CD4-positive, alpha-beta T cell treated with Interleukin-6 at 100 ng/mL for 8 hours (primary cell): ENCODE results near the gene ERC2.
A peak's percentile ranks its signal among the peaks of the same experiment; 100 is the strongest.
"Not testable (repeated sequence)": the region's sequence is repeated elsewhere in the genome, so short reads cannot be mapped to it uniquely, and the experiment has no call there.

ENCODE experiments used
- DNase-seq: peaks from one replicate; pipeline ENCODE4 v3.0.0-alpha.2; 2020; ENCODE audit warnings: mixed read lengths, low spot score

ERC2 gene

GRCh38 chr3:56468184-56469106 is at the start of gene ERC2:
ERC2 (minus strand) TSS chr3:56468467.
- no peak for DNase-seq

- no peak for DNase-seq
These were observed 34.5 kb upstream of the ERC2 start for GRCh38 chr3:56502738-56503137.

GRCh38 chr3:56496376-56496775 is 28.1 kb upstream of the ERC2 start:
- DNase-seq: not testable (repeated sequence)

GRCh38 chr3:56494679-56495322 is 26.5 kb upstream of the ERC2 start:
- peak; percentile 75 for DNase-seq

- DNase-seq: no peak
These were observed 23.3 kb upstream of the ERC2 start for GRCh38 chr3:56491566-56491965.

GRCh38 chr3:56488812-56489600 is 20.7 kb upstream of the ERC2 start:
- no peak for DNase-seq

- DNase-seq: no peak
These were observed 16.3 kb upstream of the ERC2 start for GRCh38 chr3:56484525-56485032.

- DNase-seq: no peak
These were observed 15.9 kb upstream of the ERC2 start for GRCh38 chr3:56484122-56484521.

GRCh38 chr3:56477646-56478045 is 9.4 kb upstream of the ERC2 start:
- no peak for DNase-seq

- no peak for DNase-seq
These were observed 8.5 kb upstream of the ERC2 start for GRCh38 chr3:56476771-56477170.

- DNase-seq: no peak
These were observed 3.5 kb upstream of the ERC2 start for GRCh38 chr3:56471771-56472170.

GRCh38 chr3:56469141-56469540 is 874 bp upstream of the ERC2 start:
- DNase-seq: no peak

GRCh38 chr3:56467801-56468183 is 475 bp downstream of the ERC2 start:
- no peak for DNase-seq

- DNase-seq: no peak
These were observed 1.2 kb downstream of the ERC2 start for GRCh38 chr3:56467108-56467507.

GRCh38 chr3:56459719-56460118 is 8.5 kb downstream of the ERC2 start:
- DNase-seq: no peak

- DNase-seq: no peak
These were observed 9.2 kb downstream of the ERC2 start for GRCh38 chr3:56459104-56459496.

- no peak for DNase-seq
These were observed 9.7 kb downstream of the ERC2 start for GRCh38 chr3:56458496-56459103.

- no peak for DNase-seq
These were observed 12.2 kb downstream of the ERC2 start for GRCh38 chr3:56456117-56456516.

GRCh38 chr3:56453011-56453410 is 15.3 kb downstream of the ERC2 start:
- DNase-seq: no peak

- DNase-seq: no peak
These were observed 16.2 kb downstream of the ERC2 start for GRCh38 chr3:56452085-56452484.

- no peak for DNase-seq
These were observed 24.9 kb downstream of the ERC2 start for GRCh38 chr3:56443372-56443771.

GRCh38 chr3:56428667-56429066 is 39.6 kb downstream of the ERC2 start:
- DNase-seq: no peak
